Measurements from ENCODE around the gene GCLM.
"Not testable (repeated sequence)": the region's sequence is repeated elsewhere in the genome, so short reads cannot be mapped to it uniquely, and the experiment has no call there.

GCLM gene

DNA sequence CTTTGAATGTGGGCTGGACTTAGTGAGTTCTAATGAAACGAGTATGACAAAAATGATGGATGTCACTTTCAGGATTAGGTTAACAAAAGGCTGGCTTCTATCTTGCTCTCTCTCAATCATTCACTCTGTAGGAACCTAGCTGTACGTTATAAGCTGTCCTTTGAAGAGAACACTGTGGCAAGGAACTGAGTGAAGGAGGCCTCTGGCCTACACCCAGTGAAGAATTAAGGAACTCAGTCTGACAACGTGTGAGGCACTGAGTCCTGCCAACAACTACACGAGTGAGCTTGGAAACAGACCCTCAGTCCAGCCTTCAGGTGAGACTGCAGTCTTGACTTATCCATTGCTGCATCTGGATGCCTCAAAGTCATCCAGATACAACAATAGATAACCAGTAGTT is 27.0 kb downstream of the GCLM start:
- no peak for DNase-seq

DNA sequence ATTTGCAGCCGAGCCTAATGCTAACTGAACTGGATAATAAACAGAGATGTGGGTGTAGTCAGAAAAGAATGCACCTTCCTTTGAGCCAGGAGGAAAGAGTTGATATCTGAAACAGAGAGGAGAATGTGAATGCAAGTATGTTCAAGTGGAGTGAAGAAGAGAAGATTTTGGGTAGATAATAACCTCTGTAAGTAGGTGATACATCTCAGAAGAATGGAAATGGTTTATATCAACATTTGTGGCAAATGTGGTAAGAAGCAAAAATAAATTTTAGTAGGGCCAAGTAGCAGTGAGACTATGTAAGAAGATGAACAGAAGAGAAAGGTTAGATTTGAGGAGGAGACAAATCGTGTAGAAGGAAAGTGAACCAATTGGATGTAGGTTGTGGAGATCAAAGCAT is 28.5 kb downstream of the GCLM start:
- DNase-seq, result no peak

DNA sequence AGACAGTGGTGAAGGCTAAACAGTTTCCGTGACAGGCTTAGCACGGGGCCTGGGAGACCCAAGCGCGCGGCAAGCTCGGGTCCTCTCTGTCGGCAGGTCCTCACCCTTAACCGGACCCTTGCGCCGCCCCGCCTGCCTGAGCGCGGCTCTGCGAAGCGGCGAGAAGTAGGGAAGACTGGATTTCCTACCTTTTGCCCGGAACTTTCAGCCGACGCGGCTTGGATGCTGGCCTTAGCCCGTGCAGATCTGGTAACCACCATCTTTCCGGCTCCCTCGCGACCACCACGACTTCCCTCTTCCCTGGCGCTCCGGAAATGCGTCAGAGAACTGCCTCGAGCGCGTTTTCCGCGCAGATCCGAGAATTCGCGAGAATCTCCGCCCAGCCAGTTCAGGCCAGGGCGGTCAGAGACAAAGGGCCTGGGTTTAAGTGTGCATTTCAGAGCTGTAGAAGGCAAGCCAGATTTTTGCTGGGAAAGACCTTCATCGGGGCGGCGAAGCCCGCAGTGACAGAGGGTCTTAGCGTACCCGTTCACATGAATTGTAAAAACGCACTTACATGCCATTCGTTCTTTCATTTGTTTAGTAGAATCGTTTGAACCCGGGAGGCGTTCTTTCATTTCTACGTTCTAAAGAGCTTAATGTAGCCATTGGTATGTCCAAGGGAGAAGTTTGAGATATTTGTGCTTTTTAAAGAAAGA is 30.2 kb downstream of the GCLM start, which contains the start of gene DNTTIP2:
Gene DNTTIP2 (minus strand): TSS at position 318 of the 698 bp plus-strand sequence. CDS start 58 bp downstream, at position 260.
- peak; percentile 87 for DNase-seq

DNA sequence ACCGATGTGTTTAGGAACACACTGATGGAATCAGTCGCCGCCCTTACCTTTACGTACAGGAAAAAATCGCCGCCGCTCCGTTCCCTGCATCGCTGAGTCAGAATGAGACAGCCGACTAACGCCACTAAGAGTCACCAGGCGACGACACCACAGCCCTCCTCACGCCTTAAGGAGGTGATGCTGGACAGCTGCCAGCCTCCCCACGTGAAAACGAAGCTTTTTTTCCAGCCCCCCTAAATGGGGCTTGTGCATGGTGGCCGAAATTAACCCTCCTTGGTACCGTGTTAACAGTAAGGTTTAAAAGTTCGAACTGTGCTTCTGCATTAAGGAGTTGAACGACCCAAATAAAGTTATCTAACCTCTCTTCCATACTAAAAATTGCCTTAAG is 30.7 kb downstream of the GCLM start:
- peak; percentile 68 for DNase-seq

DNA sequence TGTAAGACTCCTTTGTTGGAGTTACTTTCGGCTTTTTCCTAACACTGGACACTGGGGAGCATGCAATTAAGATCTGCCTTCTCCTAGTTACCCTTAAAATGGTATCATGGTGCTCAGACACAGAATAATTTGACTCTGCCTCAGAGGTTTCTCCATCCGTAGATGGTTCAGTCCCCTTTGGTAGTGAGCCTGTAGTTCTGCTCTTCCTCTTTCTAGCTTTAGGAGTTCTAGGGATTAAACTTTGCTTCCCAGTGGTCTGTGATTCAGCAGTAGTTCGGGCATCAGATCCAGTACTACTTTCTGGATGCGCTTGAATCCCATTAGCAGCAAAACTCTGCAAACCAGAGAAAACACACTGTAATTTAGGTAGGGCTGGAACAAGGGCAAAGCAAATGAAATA is 31.7 kb downstream of the GCLM start:
- no peak for DNase-seq

DNA sequence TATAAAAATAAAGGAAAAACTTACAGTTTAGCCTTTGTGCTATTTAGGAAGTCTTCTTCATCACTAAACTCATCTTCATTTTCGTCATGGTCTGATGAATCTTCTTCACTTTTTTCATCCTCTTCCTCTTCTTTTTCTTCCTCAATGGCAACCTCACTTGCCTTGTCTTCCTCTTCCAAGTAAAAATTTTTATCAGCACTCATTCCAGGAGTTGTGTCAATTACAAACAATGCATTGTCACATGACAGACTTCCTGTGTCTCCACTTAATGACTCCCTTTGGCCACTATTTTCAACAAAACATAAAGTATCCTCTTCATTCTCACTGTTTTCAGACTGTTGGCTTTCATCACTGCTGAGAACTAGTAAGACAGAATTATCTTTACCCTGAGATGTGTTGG is 33.0 kb downstream of the GCLM start:
- DNase-seq, result no peak

DNA sequence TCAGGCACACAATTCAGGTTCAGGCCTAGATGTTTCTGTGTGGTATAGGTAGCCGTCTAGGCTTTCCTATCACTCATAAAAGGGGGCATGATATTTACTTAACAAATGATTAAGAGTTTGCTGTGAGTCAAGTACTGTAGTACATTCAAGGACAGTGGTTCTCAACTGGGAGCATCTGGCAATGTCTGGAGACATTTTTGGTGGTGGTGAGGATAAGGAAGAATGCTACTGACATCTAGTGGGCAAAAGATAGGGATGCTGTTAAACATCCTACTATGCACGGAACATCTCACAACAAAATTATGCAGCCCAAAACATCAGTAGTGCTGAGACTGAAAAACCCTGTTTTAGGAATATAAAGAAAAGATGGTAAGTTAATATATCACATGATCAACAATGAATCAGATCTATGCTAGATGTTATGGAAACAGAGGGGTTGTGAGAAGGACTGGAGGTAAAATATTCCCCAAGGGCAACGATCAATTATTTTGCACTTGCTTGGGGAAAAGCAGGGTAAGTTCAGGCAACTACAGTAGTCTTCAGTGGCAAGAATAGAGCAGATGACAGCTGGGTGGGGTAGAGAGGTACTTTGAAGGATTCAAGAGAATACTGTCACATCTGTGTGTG is 35.1 kb downstream of the GCLM start:
- DNase-seq, result no peak

DNA sequence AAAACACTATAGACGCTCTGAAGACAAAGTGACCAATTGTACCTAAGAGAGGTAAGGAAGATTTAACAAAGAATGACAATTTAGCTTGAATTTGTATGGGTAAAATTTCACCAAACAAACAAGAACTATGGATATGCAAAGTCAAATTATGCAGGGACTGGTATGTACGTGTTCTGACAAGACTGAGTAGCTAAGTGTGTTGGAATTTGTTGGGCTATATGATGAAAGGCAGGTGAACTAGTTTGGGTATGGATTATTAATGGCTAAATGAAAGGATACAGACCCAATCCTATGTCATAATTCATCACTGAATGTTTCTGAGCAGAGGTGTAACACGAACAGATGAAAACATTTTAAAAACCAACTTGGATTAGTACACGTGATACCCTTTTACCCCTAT is 37.9 kb downstream of the GCLM start:
- no peak for DNase-seq

DNA sequence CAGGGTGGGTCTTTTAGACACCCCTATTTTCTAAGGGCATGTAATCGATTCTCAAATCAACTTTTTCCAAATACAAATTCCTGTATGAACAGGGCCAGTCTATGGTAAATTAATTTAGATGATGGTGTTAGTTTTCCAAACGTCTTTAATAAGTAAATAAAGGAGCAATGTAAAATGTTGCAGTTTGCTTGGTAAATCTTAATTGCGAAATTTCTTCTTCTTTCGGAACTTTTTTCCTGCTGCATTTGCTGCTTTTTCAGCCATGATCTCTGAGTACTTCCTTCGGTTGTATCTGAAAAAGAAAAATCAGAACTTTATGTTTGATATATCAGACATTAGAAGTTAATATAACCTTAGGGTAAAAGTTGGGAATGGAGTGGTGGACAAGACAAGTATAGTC is 39.6 kb downstream of the GCLM start:
- no peak for DNase-seq

DNA sequence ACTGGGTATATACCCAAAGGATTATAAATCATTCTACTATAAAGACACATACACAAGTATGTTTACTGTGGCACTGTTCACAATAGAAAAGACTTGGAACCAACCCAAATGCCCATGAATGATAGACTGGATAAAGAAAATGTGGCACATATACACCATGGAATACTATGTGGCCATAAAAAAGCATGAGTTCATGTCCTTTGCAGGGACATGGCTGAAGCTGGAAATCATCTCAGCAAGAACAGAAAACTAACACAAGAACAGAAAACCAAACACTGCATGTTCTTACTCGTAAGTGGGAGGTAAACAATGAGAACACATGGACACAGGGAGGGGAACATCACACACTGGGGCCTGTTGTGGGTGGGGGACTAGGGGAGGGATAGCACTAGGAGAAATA is 40.7 kb downstream of the GCLM start:
- DNase-seq, result not testable (repeated sequence)

DNA sequence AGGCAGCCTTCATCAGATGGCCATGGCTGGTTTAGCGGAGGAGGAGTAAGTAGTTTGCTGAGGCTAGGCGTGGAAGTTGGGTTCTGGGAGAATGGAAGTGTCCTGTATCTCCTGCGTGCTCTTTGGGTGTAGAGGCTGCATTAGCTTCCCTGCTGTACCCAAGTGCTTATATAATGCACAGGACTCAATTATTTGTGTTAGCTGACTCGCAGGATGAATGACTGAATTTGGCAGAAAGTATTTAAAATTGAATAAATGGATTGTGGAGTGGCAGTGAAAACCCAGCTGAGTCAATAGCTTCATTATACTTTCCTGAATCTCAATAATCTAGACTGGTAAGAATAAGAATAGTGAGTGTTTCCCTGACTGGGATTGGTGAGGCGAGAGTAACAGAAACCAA is 44.0 kb downstream of the GCLM start:
- DNase-seq, result no peak

DNA sequence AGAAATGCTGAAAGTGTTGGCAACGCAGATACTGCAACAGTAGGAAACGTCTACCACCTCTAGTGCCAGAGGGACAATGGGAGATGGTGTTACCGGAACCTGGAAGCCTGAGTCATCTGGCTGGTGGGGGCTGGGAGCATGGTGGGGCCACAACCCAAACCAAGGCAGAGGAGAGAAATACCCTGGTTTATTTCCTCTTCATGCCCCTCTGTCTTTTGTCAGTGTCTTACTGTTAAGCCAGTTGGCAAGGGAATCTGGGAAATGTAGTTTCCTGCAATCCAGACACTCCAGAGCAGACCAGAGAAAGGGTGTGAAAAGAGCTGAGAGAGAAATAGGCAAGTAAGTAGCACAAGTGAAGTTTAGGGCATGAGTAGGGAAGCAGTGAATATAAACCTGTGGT is 45.1 kb downstream of the GCLM start:
- DNase-seq, result no peak

DNA sequence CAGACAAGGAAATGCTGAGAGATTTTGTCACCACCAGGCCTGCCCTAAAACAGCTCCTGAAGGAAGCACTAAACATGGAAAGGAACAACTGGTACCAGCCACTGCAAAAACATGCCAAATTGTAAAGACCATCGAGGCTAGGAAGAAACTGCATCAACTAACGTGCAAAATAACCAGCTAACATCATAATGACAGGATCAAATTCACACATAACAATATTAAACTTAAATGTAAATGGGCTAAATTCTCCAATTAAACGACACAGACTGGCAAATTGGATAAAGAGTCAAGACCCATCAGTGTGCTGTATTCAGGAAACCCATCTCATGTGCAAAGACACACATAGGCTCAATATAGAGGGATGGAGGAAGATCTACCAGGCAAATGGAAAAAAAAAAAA is 51.6 kb downstream of the GCLM start:
- not testable (repeated sequence) for DNase-seq

DNA sequence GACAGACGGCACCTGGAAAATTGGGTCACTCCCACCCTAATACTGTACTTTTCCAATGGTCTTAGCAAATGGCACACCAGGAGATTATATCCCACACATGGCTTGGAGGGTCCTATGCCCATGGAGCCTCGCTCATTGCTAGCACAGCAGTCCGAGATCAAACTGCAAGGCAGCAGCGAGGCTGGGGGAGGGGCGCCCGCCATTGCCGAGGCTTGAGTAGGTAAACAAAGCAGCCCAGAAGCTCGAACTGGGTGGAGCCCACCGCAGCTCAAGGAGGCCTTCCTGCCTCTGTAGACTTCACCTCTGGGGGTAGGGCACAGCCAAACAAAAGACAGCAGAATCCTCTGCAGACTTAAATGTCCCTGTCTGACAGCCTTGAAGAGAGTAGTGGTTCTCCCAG is 53.2 kb downstream of the GCLM start:
- not testable (repeated sequence) for DNase-seq

DNA sequence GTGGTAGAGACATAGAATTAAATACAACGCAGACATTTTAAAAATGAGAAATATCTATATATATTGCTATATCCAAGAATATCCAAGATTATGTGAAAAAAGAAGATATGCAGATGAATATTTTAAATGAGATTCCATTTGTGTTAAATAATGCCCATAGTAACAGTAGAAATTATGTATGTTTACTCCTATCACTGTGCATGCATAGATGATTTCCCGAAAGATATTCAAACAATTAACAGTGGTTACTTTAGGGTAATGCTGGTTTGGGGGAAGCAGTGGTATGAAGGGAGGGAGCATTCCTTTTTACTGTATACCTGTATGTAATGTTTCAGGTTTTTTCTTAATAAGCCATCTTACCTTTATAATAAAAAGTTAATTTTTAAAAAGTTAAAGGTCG is 55.3 kb downstream of the GCLM start:
- DNase-seq, result no peak

DNA sequence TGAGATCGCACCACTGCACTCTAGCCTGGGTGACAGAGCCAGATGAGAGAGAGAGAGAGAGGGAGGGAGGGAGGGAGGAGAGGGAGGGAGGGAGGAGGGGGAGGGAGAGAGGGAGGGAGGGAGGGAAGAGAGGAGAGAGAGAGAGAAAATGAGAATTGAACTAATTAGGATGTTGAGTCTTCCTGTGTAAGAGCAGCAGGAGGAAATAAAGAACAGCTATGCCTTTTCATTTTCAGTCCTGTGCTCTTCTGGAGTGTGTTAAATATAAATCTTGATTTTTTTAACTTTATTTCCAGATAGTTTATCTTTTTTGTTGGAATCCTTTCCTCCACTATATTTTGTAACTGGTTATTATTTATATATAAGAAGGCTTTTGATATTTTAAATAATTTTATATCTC is 57.4 kb downstream of the GCLM start:
- DNase-seq, result no peak

DNA sequence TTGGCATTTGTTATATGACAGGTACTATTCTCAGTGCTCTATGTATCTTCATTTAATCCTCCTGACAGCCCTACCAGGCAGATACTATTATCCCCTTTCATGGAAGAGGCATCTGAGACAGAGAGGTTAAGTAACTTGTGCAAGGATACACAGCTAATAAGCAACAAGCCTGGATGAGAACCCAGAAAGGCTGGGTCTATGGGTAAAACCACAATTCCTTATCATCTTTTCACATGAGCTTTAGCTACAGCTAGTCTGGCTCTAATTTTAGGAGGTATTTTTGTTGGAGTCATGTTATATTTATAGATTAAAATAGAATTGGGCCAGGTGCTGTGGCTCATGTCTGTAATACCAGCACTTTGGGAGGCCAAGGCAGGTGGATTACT is 57.9 kb downstream of the GCLM start:
- no peak for DNase-seq

DNA sequence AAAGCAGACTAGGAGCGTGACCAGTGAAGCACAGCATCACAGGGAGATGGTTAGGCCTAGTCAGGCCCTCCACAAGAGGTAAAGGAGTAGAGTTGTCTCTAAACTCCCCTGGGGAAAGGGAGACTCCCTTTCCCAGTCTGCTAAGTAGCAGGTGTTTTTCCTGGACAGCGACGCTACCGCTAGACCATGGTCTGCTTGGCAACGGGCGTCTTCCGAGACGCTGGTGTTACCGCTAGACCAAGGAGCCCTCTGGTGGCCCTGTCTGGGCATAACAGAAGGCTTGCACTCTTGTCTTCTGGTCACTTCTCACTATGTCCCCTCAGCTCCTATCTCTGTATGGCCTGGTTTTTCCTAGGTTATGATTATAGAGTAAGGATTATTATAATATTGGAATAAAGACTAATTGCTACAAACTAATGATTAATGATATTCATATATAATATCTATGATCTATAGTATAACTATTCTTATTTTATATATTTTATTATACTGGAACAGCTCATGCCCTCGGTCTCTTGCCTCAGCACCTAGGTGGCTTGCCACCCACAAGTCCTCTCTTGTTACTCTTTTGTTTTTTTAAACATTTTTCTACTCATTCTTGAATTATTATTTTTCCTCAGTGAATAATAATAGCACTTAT is 58.4 kb downstream of the GCLM start:
- DNase-seq, result peak; percentile 64

DNA sequence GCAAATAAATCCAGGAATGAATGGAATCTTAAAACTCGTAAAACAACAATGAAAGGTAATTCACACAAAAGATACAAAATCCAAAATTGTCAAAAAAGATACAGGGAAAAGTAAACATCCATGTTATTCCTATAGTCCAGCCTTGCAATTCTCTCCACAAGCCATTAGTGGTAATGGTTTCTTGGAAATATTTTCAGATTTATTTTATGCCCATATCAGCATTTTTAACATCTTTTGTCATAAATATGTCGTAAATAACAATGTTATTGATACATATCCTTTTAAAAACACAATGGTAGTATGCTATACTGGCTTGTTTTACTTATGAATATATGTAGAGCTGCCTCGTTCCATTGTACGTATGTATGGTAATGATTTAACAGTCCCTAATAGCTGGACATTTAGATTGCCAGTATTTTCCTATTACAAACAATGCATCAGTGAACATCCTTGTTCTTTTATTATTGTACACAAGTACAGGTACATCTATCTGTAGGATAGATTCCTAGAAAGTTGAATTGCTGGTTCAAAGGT is 60.8 kb downstream of the GCLM start:
- DNase-seq, result no peak

DNA sequence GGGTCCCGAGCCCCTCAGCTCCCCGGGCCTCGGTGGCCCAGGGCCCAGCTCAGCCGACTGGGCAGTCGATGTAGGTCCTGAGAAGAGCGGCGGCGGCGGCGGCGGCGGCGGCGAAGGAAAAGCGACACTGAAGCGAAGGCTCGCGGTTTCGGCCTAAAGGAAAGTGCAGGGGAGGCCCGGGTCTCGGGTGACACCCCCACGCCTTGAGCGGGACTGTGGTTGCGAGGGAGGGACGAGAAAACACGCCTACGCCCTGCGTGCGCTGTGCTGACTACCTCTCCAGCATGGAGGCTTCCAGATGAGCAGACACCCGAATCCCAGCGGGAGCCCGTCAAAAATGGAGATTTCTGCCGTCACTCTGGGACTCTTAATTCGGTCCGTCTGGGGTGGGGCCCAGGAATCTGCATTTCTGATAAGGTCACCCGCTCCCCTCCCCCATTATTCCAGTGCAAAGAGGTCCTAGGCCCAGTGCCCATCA is 61.4 kb downstream of the GCLM start:
- peak; percentile 69 for DNase-seq

DNA sequence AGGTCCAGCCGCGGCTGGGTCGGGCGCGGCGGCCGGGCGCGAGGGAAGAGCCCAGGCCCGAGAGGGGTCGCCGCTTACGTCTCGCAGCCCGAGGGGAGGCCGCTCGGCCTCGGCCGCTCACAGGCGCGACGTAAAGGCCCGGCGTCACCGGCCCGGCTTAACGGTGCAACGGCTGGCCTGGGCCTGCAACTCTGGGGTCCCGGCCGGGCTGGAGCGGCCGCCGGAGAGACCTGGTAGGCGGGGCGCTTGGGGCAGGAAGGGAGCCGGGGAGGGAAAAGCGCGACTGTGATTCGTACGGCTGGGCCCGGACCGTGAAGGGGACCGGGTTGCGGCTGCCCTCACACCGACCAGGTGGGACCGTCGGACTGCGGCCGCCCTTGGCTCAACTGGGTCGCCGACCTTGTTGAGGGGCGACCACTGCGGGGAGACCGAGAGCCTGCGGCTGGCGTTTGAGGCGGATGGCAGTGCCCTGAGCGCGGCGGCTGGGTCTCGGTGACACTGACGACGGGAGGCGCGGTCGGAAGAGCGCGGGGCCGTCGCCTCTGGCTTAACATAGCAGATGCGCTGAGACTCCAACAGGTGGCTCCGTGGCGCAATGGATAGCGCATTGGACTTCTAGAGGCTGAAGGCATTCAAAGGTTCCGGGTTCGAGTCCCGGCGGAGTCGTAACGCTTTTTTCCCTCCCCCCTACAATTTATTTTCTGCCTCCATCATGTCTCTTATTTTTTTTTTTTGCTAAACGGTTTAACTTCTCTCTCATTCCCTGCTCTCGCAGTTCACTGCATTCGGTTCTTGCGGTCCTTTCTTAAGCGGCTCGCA is 62.0 kb downstream of the GCLM start:
- peak; percentile 93 for DNase-seq

DNA sequence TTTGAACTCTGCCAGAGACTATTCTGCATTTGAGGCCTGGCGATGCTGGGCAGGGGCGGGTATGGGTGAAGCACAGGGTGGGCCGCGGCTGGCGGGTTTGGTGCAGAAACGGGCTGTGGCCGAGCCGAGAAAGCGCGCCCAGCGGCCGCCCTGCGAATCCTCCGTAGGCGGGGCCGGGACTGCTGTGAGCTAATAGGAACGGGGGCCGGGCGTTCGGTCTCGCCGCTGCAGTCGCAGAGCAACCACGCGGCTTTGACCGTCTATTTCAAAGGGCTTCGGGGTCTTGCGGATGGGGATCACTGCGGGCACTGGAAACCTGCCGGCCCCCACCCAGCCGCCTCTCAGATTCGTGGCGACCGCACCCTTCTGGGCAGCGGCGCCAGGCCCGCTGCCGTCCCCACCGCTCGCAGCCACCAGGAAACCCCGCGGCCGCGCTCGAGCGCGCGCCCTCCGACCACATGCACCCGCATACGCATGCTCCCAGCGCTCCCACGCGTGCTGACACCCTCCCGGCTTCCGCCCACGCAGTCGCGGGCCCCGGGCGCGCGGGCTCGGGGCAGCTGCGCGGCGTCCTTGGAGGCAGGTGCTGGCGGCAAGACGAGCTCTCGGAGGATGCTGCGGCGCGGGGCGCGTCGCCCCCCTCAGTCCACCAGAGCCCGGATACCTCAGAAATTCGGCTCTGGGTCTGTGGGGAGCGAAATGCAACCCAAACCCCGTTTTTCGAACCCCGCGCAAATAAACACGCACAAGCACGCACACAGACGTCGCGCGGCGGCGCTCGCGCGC is 62.8 kb downstream of the GCLM start:
- peak; percentile 84 for DNase-seq

Measured in CD4-positive, alpha-beta T cell treated with Interferon gamma for 1 hour (primary cell).